Adrenal gland (tissue), 12 donors: ENCODE measurements around the gene RRP1. TPM values are rescaled to one million over a fixed set of nuclear protein-coding genes. Genes with fewer than 3 reads are reported as not detected.
A peak's percentile ranks its signal among the peaks of the same experiment; 100 is the strongest.

Source experiments
- DNase-seq, 7 donors: peaks; one replicate each; pipeline ENCODE4 v3.0.0-alpha.2; 2019 to 2020
- H3K27ac ChIP-seq, 5 donors: fragments of 200-600 bp; sonication (generic) in 4 of 5; 1 replicate in 3 of 5; 2 replicates in 2 of 5; pipeline versions ENCODE4 v1.5.1 to v1.8.0; 2016 to 2020; ENCODE audit warnings: mild to moderate bottlenecking in 1 of 5
- H3K27me3 ChIP-seq: fragments of 200-600 bp; 2 replicates; pipeline ENCODE4 v1.8.0; 2021
- H3K36me3 ChIP-seq, 2 donors: fragments of 200-600 bp; replicated peaks in 1 of 2; 1 replicate in 1 of 2; 2 replicates in 1 of 2; pipeline versions ENCODE4 v1.5.1 to v1.8.0; 2018 to 2022
- H3K4me1 ChIP-seq, 2 donors: fragments of 200-600 bp; replicated peaks in 1 of 2; 1 replicate in 1 of 2; 2 replicates in 1 of 2; pipeline versions ENCODE4 v1.5.1 to v1.8.0; 2018 to 2021
- H3K4me3 ChIP-seq, 4 donors: fragments of 200-600 bp; sonication (generic) in 3 of 4; one replicate each; pipeline ENCODE4 v1.5.1; 2016 to 2018
- H3K9me3 ChIP-seq, 3 donors: fragments of 200-600 bp; sonication (generic) in 1 of 3; replicated peaks in 1 of 3; 1 replicate in 2 of 3; 2 replicates in 1 of 3; pipeline versions ENCODE4 v1.5.1 to v1.8.0; 2016 to 2021
- POLR2A ChIP-seq, 2 donors: fragments of 450-650 bp; IDR thresholded peaks; one replicate each; pipeline ENCODE4 v1.6.1; 2017; ENCODE audit warnings: antibody characterized with exemption in 2 of 2, mild to moderate bottlenecking in 2 of 2, moderate library complexity in 1 of 2
- WGBS, 4 donors: extraction: QIAGEN DNeasy Blood & Tissue Kit in 2 of 4; methylation state at CpG; one replicate each; pipeline versions ENCODE4 v1.1.5 to v1.1.7; 2013 to 2017; 5-methylcytosine and 5-hydroxymethylcytosine counted together
- intact Hi-C, 2 donors: fragments of 100-400 bp; cut with DNase I; formaldehyde crosslinking; loops; one replicate each; pipeline versions ENCODE4 v1.14.1 to v1.15.0; 2022 to 2023
- polyA plus RNA-seq, 3 donors: library from polyadenylated mRNA; stranded (reverse); fragments of 200-250 nt in 2 of 3; fragments of 350-450 nt in 1 of 3; fragmentation: Illumina TruSeq in 1 of 3; extraction: RNeasy Lipid Tissue Mini Kit (QIAGEN cat#74804) in 1 of 3; gene quantifications; one replicate each; pipeline ENCODE4 v1.2.3, GENCODE V29; 2013 to 2014
- total RNA-seq, 9 donors: library from RNA; depleted of rRNA in 4 of 9; stranded (reverse); fragments of >200 nt in 4 of 9; fragments of 120-200 nt in 1 of 9; fragmentation: NEBNext Ultra II Directional in 1 of 9; extraction: Animal tissue kit (Norgen Biotek cat#: 25700) in 1 of 9; gene quantifications; one replicate each; pipeline versions ENCODE4 v1.1.0 to v1.2.4, GENCODE V29; 2013 to 2023
- TF ChIP-seq, protein P1 (sequence below), 6 experiments: fragments of 450-650 bp in 4 of 6; fragments of 200-600 bp in 2 of 6; sonication (generic) in 1 of 6; IDR thresholded peaks; 1 replicate in 5 of 6; 2 replicates in 1 of 6; pipeline versions ENCODE4 v1.5.1 to v1.8.0; 2016 to 2021; ENCODE audit warnings: antibody characterized with exemption in 6 of 6, mild to moderate bottlenecking in 2 of 6, moderate library complexity in 1 of 6
- donor health status: healthy with polysubstance abuse.
- donor health status: Bipolar disorder and iron deficiency.
- donor health status: DM: yes; HTN: yes; CAD: no.
- donor health status: DM: no; HTN: no; CAD: no.
- donor health status: DM: no; HTN: no; CAD: no.
- donor health status: DM: yes; HTN: yes; CAD: no.

RRP1 gene
- total and polyA plus RNA-seq, 12 donors, result 12.8 to 29.8 (median 19.8) TPM

DNA sequence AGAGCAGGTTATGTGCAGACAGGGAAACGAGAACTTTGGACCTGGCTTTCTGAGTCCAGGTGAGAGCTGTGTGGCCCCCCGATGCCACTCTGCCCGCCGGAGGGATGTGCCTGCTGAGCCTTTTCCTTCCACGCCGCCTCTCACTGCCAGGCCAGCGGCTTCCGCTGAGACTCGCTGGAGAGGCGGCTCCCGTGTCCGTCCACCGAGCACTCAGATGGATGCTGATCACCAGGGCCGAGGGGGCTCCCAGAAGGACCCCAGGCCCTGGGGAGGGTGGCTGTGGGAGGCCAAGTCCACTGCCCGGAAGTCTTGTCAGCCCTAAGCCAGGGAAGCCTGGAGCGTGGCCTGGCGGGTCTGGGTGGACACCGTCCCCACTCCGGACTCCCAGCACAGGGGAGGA lies 29.7 kb upstream of the RRP1 start:
- Histone ChIP-seq H3K4me1 (peaks cover 6 to 21% of the 10 kb centered on the region in 2 donors), H3K9me3 (no peaks in the 10 kb centered on the region), H3K4me3 (no peak overlapping the region), H3K27ac (peak overlapping the region in 1 of 5 donors; percentile 15), H3K36me3 (peaks cover 0 to 46% of the 10 kb centered on the region in 2 donors), H3K27me3 (no peaks in the 10 kb centered on the region)
- intact Hi-C loops, result no loop called here
- DNase-seq, result no peak
- TF ChIP-seq, protein P1, sequence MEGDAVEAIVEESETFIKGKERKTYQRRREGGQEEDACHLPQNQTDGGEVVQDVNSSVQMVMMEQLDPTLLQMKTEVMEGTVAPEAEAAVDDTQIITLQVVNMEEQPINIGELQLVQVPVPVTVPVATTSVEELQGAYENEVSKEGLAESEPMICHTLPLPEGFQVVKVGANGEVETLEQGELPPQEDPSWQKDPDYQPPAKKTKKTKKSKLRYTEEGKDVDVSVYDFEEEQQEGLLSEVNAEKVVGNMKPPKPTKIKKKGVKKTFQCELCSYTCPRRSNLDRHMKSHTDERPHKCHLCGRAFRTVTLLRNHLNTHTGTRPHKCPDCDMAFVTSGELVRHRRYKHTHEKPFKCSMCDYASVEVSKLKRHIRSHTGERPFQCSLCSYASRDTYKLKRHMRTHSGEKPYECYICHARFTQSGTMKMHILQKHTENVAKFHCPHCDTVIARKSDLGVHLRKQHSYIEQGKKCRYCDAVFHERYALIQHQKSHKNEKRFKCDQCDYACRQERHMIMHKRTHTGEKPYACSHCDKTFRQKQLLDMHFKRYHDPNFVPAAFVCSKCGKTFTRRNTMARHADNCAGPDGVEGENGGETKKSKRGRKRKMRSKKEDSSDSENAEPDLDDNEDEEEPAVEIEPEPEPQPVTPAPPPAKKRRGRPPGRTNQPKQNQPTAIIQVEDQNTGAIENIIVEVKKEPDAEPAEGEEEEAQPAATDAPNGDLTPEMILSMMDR (IDR thresholded peaks at IDR 0.05), result no peak
- no peak for TF ChIP-seq POLR2A (IDR thresholded peaks at IDR 0.05)
- WGBS, 4 donors, result 95 to 99% (median 97%) methylated on average over 10 to 19 of the region's 19 CpGs

DNA sequence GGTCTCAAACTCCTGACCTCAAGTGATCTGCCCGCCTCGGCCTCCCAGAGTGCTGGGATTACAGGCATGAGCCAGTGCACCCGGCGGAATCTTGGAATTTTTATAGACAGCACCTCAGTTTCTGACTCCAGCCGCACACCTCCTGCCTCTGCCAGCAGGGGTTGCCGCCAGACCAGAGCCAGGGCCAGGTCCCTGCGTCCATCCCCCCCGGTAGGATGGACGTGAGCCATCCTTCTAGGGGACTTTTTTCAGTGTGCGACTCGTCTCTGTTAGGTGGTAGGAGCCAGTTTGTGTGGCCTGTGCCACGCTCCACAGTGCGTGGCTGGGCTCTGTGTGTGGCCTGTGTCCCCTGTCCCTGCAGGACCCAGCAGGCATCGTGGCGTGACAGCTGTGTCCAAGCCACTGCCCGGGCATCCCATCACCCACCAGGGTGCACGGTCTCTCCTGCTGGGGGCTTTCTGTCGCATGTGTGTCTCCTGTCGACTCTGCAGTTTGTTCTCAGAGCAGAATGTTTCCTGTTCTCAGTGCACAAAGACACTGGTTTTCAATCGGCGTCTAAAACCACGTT lies 28.9 kb upstream of the RRP1 start:
- intact Hi-C loops, result no loop called here
- H3K27ac ChIP-seq, result no peak overlapping the region
- H3K27me3 ChIP-seq, result no peaks in the 10 kb centered on the region
- 89 to 95% (median 94%) methylated on average over 15 to 22 of the region's 22 CpGs for WGBS, 4 donors
- no peaks in the 10 kb centered on the region for H3K9me3 ChIP-seq
- H3K4me1 ChIP-seq, result peaks cover 6 to 21% of the 10 kb centered on the region in 2 donors
- peaks cover 0 to 40% of the 10 kb centered on the region in 2 donors for H3K36me3 ChIP-seq
- TF ChIP-seq, protein P1 (IDR thresholded peaks at IDR 0.05), result no peak
- TF ChIP-seq POLR2A (IDR thresholded peaks at IDR 0.05), result no peak
- DNase-seq, result no peak
- no peak overlapping the region for H3K4me3 ChIP-seq

DNA sequence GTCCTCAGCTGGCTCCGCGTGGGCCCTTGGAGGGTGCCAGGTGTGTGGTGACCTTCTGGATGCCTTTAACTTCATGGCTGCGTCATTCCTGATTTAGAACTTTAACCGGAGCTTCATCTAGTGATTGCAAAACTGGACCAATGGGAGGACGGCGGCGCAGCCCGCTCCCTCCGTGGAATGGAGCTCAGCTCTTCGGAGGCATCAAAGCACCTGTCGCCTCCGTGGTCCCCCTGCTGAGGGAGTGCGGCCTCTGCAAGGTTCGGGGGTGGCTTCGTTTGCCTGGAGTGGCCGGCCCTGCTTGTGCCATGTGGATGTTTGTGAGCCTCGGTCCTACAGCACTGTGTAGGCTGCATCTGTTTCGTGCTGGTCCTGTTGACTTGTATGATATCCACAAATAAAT lies 27.5 kb upstream of the RRP1 start:
- TF ChIP-seq POLR2A (IDR thresholded peaks at IDR 0.05), result no peak
- TF ChIP-seq, protein P1 (IDR thresholded peaks at IDR 0.05), result no peak
- H3K4me1 ChIP-seq, result peaks cover 6 to 21% of the 10 kb centered on the region in 2 donors
- DNase-seq, result no peak
- no peak overlapping the region for H3K4me3 ChIP-seq
- WGBS, 4 donors, result 94 to 96% (median 95%) methylated on average over 8 to 18 of the region's 18 CpGs
- intact Hi-C loops, result no loop called here
- H3K36me3 ChIP-seq, result peaks cover 0 to 26% of the 10 kb centered on the region in 2 donors
- no peaks in the 10 kb centered on the region for H3K9me3 ChIP-seq
- H3K27me3 ChIP-seq, result no peaks in the 10 kb centered on the region
- H3K27ac ChIP-seq, result no peak overlapping the region

DNA sequence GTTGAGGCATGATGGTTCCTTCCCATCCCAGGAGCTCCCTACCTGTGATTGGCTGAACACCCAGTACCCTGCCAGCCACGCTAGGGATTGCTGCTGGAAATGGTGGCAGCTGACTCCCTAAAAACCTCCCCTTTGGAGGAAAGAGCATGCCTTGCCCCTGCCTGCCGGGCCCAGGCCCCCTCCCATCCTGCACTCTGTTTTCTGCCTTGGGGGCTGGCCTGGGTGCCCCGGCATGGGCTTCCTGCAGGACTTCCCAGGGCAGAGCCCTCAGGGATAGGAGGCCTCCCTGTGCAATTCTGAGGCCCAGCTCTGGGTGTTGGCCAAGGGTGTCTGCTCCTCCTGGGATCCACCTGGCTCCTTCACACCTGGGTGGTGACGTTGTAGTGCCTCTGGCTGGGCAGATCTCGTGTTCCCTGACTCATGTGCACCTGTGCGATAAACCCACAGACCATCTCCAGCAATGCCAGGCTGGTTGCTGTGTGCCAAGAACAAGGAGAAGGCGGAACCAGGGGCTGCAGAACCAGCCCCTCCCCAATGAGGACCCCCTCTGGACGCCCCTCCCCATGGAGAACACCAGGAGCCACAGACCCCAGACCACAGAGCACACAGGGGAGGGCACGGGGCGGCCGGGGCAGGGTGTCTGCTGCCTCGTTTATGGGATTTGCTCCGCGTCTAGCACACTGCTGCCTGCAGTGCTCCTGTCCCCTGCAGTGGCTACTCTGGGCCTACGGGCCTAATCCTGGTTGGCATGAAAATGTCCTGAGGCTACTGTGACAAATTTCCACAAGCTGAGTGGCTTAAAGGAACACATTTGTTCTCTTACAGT lies 26.9 kb upstream of the RRP1 start:
- Histone ChIP-seq H3K4me1 (peaks cover 5 to 15% of the 10 kb centered on the region in 2 donors), H3K9me3 (no peaks in the 10 kb centered on the region), H3K4me3 (no peak overlapping the region), H3K27me3 (no peaks in the 10 kb centered on the region), H3K36me3 (peaks cover 0 to 22% of the 10 kb centered on the region in 2 donors), H3K27ac (no peak overlapping the region)
- TF ChIP-seq, protein P1 (IDR thresholded peaks at IDR 0.05), result no peak
- TF ChIP-seq POLR2A (IDR thresholded peaks at IDR 0.05), result no peak
- 97 to 98% (median 97%) methylated on average over 6 to 15 of the region's 15 CpGs for WGBS, 4 donors
- intact Hi-C loops, result no loop called here
- no peak for DNase-seq
